GF-D8 (cell line): ENCODE data around the gene TIMP2.
"Not testable (repeated sequence)": the region's sequence is repeated elsewhere in the genome, so short reads cannot be mapped to it uniquely, and the experiment has no call there.

ENCODE experiments used
- DNase-seq: peaks from one replicate; lab custom pipeline; 2025; lab: John Stamatoyannopoulos, UW

Gene TIMP2

DNA sequence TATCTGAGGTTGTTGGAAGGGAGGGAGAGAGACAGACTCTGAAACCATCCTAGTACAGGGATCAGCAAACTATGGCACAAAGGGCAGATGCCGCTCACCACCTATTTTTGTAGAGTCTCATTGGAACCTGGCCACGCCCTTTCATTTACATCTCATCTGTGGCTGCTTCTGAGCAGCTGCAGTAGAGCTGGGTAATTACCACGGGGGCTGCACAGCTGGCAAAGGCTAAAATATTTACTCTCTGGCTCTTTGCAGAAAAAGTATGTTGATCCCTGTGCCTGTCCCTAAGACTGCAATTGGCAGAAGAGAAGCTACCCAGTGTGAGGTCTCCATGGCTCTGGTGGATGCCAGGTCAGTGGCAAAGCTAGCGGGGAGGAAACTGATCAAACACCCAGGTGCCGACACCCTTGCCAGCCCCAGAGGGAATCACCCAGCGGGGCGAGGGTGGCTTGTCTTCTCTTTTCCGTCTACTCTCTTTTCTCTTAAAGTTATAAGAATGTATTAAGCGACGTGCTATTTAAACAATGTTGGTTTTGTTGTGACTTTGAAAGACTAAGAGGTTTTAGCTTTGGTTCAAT is 36.2 kb downstream of the TIMP2 start:
- DNase-seq = no peak

DNA sequence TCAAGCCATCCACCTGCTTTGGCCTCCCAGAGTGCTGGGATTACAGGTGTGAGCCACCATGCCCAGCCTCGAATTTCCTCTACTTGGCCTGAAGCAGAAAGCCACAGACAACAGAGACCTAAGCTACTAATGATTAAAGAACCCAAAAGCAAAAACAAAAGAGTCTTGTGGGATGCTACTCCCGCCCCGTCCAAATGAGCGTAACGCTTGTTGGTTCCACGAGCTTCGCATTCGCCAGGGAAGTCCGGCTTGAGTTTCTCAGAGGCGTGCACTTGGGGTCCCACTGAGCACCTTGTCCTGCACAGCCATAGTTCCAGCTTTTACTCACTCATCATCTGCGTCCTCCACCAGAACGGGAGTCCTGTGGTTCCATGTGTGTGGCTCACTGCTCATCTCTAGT is 38.2 kb downstream of the TIMP2 start:
- DNase-seq = no peak

DNA sequence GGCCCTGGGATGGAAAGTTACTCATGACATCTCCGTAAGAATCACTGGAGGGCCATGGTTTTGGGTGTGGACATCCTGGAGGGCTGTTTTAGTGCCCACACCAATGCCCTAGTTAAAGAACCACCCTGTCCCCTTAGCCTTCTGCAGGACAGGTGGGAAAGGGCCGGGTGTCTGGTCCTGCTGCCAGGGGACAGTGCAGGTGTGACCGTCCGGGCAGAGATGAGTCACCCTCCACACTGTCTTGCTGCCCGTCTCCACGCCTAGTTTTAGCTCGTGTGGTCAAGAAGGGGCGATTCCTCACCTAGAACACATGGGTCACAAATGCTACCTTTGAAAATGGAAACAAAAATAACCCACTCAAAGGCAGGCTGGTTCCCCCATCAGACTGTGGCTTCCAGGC is 39.2 kb downstream of the TIMP2 start:
- no peak for DNase-seq

DNA sequence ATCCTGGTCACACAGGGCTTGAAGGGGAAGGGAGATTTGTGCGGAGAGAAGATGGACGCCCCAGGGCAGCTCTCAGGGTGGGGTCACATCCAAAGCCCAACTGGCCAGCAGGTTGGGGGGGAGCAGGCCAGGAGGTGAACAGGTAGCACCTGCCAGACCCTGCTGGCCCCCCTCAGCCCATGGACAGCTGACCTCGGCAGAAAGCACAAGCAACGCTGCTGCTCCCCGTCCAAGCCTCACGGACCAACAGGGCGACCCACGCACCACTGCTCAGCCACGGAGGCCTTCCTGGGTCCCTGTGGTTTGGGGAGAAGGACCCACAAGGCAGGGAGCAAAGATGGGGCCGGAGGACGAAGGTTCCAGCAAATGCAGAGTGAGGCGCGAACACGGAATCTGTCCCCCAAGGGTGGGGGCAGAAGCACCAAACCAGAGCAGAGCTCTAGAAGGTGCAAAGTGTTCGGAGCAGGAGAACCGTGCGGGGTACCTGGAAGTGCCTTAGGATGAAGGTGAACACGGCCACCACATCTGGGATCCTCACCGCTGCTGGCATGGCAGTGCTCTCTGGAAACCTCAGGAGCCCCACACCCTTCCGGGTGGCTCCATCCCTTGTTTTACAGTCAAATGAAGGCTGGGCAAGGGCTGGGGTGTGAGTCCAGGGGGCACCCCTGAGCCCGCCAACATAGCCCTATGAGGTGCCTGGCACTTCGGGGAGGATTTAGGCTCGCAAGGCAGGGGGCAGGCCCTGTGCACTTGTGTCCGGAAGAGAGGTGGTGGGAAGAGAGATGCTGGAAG is 40.1 kb downstream of the TIMP2 start:
- no peak for DNase-seq

DNA sequence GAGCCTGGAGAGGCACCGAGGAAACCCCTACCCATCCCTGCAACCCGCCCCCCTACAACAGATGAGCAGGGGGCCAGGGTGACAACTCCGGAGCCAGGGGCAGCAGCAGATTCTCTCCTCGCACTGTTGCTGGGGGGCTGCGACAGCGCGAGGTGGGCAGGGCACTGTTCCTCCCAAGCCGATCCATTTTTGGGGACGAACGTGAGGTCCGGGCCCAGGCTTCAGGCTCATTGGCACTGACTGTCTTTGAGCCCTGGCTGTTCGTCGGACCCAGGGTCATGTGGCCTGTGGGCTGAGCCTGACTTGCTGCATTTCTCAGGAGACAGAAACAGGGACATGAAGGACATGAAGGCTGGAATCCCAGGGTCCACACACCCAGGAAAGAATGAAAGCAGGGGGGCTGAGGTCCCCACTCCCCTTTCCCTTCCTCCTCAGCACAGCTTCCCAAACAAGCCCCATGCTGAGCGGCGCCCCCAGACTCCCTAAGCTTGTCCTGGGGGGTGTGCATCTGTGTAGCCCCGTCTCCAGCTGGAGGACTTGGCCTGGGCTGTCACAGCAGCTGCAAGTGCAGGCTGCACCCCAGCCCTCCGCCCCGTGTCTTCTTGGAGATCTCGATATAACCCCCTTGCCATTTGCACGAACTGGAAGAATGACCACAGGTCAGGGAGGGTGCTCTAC is 40.9 kb downstream of the TIMP2 start:
- no peak for DNase-seq

DNA sequence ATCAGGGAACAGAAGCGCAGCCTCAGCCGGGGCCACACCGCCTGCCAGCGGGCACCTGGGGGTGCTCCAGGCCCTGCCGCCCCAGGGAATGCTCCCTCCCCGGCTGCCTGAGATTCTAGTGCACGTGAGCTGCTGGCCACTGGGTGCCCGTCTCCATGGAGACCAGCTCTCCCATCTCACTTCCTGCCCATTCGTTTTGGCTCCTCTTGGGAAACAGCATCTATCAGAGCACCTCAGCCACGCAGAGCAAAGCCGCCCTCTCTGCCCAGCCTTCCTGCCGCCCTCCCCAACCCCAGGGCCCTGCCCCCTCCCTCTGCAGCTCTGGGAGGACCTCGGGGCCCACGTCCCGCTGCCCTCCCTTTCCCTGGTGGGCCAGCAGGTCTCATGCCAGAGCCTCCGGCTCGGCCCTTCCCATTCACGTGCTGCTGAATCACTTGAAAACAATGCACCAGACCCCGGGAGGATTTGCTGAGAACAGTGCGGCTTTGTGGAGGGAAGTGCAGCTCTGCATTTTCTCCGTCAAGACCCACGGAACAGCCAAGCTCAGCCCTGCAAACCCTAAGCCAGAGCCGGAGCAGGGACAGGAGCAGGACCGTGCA is 41.6 kb downstream of the TIMP2 start:
- DNase-seq = peak; percentile 69

DNA sequence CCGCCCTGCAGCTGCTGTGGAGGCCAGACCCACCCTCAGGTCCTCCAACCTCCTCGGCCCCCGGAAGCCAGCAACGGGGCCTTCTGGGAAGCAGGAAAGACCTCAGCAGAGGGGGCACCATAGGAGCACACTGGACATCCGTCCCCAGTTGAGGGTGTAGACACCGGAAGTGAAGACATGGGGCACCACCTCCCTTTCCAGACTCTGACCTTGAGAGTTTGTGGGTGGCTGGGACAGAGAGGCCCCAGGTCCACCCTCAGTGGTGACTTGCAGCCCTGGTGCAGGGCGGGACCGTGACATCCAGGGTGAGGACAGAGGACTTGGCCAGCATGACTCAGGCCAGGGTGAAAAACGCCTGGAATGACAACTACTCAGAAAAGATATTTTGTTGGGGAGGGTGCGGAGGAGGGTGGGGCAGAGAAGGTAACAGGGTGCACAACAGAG is 42.1 kb downstream of the TIMP2 start:
- peak; percentile 61 for DNase-seq

DNA sequence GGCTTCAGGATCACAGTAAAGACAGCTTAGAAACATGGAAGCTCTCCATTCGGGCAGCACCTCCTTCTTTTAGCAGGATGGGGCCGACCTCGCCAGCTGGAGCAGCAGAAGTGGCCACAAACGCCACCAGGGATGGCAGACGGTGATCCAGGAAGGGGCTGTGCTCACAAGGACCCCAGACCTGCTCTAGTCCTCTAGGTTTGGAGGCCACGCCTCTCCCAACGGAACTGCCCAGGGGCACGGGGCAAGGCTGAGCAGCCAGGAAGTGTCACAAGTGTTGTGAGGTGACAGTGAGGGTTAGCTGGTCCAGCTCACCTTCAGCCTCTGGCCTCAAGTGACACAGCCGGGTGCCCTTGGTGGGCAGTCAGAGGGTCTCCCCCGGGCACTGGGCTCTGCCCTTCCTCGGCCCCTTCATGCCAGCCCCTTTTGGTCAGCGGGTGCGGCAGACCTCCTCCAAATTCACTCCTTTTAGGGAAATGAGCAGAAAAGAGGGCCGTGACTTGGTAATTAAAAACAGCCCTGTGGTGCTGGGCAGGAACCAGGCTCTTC is 42.6 kb downstream of the TIMP2 start:
- peak; percentile 51 for DNase-seq

DNA sequence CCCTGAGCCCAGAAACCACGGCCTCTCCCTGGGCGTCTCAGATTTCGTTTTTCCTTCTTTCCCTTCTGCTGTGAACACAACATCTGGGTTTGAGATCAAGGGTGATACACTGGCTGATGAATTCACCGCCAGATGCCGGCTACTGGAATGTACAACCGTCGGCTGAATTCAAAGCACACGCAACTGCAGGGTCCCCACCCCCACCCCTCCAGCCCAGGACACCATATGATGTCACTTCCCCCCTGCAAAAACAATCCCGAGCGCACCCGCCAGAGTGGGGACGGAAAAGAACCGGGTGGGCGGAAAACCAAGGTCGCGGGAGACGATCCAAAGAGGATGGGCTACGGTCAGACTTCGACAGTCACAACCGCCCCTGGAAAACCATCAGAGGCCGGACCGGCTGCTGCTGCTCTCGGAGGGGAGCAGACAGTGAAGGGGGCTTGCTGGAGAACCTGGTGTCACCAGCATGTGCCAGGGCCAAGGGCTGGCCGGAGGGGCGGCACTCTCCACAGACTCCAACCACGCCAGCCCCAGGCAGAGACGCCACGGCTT is 45.5 kb downstream of the TIMP2 start:
- DNase-seq = no peak

DNA sequence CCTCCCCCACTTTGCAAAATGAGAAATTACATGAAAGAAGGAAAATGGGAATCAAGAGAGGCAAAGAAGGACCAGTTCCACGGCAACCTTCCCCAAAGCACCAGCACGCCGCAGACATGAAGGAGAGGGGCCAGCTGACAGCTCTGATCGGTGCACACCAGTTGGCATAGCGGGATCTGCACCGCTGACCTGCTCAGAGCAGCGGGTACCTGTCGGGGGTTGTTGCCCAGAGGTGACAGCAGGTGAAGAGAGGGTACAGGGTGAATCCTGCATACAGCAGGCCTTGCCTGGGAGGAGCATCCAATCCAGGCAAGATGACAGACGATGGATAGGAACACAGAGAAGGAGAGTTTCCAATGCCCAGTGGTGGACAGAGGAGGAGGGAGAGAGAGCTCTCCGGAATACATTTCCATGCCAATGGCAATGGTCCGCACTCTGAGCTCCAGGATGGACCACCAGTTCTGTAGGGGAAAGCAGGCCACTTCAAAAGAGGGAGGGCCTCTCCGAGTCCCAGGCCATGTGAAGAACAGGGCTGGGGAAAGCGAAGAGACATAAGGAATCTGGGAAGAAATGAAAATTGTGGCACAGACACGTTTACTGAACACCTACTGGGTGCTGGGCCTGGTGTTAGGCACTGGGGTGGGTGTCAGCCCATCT is 46.2 kb downstream of the TIMP2 start:
- DNase-seq = no peak

DNA sequence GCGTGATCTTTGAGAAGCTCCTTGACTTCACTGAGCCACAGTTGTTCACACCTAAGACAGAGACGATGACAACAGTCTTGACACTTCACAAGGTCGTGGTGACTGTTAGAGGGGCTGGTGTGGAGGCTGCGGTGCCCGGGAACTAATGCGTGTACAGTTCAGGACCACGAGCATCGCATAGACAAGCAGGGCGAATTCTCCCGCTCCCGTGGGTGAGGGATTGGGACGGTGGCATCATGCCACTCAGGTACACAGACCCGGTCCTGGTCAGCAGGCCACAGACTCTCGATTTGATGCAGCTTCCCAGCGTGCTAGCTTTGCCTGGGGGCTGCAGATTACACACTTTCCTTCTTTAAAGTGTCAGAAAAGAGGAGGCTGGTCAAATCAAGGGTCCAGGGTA is 46.9 kb downstream of the TIMP2 start:
- DNase-seq = no peak

DNA sequence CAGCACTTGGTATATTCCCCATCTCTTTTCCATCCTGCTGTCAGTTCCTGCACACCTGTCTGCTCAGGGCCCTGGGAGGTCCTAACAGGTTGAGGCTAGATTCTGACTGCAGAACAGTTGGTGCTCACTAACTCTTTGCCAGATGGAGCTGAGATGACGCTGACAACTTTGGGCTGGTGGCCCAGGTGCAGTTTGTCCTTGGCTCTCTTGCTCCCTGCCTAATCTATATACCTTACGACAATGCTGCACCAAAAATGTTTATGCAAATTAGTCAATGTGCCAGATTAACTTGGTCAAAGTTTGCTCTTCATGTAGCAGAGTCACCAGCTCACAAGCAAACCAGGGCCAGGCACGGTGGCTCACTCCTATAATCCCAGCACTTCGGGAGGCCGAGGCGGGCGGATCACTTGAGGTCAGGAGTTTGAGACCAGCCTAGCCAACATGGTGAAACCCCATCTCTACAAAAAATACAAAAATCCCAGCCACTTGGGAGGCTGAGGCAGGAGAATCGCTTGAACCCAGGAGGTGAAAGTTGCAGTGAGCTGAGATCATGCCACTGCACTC is 48.2 kb downstream of the TIMP2 start:
- not testable (repeated sequence) for DNase-seq

DNA sequence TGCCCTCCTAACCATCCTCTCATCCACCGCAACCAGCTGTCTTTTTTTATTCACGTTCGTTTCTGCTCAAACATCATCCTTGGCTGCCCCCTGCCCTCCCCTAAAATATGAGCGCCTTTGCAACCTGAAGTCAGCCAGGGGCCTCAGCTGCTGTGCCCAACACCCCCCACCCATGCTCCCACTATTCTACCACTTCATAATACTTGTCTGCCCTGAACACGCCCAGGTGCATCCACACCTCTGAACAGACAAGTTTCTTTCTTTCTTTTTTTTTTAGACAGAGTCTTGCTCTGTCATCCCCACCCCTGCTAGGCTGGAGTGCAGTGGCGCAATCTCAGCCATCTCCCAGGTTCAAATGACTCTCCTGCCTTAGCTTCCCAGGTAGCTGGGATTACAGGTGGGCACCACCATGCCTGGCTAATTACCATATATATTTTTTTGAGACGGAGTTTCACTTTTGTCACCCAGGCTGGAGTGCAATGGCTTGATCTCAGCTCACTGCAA is 49.0 kb downstream of the TIMP2 start:
- no peak for DNase-seq

DNA sequence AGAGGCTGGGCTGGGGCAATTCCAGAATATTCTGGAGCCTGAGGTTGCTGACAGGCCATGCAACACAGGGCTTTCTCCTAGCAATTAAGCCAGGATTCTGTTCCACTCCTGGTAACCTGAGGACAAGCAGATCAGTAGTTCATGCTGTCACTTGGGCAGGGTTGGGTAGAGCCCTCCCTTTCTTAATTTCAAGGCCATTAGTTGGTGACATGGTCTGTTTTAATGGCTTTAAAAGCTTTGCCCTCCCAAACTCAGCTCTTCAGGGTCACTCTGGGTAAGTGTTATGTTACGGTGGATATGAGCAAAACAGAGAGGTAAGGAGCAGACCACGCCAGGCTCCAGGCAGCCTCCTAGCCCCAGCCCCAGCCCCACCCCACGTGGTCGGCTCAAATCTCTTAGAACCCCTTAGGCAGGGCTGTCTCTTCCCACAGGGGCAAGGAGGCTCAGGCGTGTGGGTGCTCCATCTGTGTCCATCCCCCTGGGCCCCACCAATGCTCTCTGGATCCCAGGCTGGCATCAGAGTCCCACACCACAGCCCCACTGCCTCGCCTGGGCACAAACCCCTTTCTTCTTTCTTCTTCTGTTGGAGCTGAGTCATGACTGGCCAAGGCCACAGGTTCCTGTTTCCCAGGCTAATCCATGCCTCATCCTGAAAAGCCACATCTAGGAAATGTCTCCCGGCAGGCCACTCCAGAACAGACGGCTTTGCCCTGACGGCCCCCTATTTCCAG is 49.7 kb downstream of the TIMP2 start:
- DNase-seq = no peak

DNA sequence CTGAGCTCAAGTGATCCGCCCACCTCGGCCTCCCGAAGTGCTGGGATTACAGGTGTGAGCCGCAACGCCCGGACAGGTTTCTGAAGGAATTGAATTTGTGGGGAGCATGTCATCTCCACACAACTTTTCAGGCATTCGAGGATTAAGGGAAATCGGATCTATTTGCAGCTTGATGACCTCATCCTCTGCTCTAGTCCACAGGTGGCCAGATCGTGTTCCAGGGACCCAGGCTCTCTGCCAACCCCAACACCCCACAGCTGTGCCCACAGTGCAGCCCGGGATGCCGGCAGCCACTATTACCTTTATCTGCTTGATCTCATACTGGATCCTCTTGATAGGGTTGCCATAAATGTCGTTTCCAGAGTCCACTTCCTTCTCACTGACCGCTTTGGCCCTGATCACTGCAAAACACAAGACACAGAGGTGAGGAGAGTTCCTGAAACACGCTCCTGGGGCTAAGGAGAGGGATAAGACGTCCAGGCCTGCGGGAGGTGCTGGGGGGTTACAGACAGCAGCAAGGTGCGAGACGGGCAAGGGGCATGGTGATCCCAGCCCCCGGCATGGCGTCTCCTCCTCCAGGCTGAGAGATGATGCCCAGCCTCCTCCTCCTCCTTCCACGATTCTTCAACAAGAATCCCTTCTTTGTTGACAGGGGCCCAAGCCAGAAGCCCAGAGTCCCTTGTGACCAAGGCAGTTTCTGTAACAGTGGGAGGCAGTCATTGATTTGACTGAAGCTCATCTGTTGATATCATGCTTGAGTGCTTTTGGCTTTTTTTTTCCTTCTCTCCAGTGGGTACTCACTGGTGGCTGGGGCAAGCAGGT is 51.5 kb downstream of the TIMP2 start:
- DNase-seq = peak; percentile 90

DNA sequence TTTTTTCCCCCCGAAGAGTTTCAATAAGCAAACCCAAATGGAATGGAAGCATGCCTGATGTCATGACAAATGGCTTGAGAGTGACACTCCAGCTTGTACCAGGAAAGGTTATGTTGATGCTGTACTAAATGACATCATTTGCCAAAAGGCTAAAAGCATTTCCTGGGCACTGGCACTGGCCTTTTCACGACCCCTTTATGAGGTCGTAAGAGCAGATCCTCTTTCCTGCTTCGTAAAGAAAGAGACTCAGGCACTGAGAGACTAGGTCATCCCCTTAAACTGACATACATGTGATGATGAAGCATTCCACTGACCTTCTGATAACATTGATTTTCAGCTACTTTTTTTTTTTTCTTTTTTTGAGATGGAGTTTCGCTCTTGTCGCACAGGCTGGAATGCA is 52.7 kb downstream of the TIMP2 start:
- no peak for DNase-seq

DNA sequence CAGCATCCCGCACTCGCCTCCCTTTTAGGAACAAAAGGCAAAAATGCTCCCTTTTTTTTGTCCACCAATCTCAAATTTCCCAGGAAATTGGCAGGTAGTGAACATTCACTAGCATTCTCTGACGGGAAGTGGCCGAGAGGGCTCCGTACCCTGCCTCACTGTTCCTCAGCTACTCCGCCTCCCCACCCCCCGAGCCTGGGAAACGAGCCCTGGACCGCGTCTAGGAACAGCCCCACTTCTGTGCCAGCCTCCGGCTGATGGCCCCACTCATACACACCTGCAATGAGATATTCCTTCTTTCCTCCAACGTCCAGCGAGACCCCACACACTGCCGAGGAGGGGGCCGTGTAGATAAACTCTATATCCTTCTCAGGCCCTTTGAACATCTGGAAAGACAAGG is 54.6 kb downstream of the TIMP2 start:
- no peak for DNase-seq

DNA sequence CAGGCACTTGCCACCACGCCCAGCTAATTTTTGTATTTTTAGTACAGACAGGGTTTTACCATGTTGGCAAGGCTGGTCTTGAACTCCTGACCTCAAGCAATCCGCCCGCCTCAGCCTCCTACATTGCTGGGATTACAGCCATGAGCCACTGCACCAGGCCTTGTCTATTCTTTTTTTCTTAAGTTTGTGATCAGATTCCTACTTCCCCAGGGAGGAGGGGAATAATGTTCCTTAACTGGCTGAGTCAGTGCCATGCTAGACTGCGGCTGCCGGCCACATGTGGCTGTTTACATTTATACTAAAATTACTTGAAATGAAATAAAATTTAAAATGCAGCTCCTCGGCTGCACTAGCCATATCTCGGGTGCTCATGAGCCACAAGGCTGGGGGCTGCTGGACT is 56.8 kb downstream of the TIMP2 start:
- no peak for DNase-seq

DNA sequence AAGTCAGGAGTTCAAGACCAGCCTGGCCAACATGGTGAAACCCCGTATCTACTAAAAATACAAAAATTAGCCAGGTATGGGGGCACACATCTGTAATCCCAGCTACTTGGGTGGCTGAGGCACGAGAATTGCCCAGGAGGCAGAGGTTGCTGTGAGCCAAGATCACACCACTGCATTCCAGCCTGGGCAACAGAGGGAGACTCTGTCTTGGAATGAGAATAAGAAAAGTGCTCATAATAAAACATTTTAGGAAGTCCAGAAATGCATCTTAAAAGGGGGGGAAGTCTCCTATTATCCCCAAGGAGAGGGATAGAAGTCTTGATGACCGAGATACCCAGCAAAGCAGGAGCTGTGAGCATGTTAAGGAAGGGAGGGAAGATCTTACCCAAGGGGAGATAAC is 58.1 kb downstream of the TIMP2 start:
- not testable (repeated sequence) for DNase-seq
